Karpas-422 (cell line): ENCODE measurements around the gene ZNF543. TPM values are rescaled to one million over a fixed set of nuclear protein-coding genes. Genes with fewer than 3 reads are reported as not detected.
A peak's percentile ranks its signal among the peaks of the same experiment; 100 is the strongest.

Experiments used
- DNase-seq: peaks from one replicate; pipeline ENCODE4 v3.0.0-alpha.2; 2015
- H2AFZ ChIP-seq: fragments of 200-600 bp; sonication (generic); 2 replicates; pipeline ENCODE4 v1.6.1; 2014; ENCODE audit warnings: antibody characterized with exemption, low read length, mixed read lengths
- H3K27ac ChIP-seq: fragments of 200-600 bp; sonication (generic); 2 replicates; pipeline ENCODE4 v1.5.1; 2014; ENCODE audit warnings: mild to moderate bottlenecking, low read length, moderate library complexity
- H3K27me3 ChIP-seq: fragments of 200-600 bp; sonication (generic); 2 replicates; pipeline ENCODE4 v1.6.1; 2014; ENCODE audit warnings: low read length, mixed read lengths
- H3K36me3 ChIP-seq: fragments of 200-600 bp; sonication (generic); 2 replicates; pipeline ENCODE4 v1.6.1; 2014; ENCODE audit warnings: low read length, mixed read lengths; ENCODE audit not compliant: insufficient read depth
- H3K4me1 ChIP-seq: fragments of 200-600 bp; sonication (generic); 2 replicates; pipeline ENCODE4 v1.6.1; 2014; ENCODE audit warnings: mild to moderate bottlenecking, low read length, mixed read lengths
- H3K4me2 ChIP-seq: fragments of 200-600 bp; sonication (generic); 2 replicates; pipeline ENCODE4 v1.6.1; 2014; ENCODE audit warnings: low read length, low read depth, mild to moderate bottlenecking; ENCODE audit not compliant: poor library complexity, severe bottlenecking
- H3K4me3 ChIP-seq: fragments of 200-600 bp; sonication (generic); 2 replicates; pipeline ENCODE4 v1.5.1; 2014; ENCODE audit warnings: mild to moderate bottlenecking, antibody characterized with exemption, low read length, mixed read lengths
- H3K79me2 ChIP-seq: fragments of 200-600 bp; sonication (generic); 2 replicates; pipeline ENCODE4 v1.6.1; 2014; ENCODE audit warnings: mild to moderate bottlenecking, low read length, mixed read lengths
- H3K9ac ChIP-seq: fragments of 200-600 bp; sonication (generic); 2 replicates; pipeline ENCODE4 v1.6.0; 2014; ENCODE audit warnings: low read length
- H3K9me2 ChIP-seq: fragments of 200-600 bp; sonication (generic), shearing (Covaris generic); replicated peaks from 2 replicates; pipeline ENCODE4 v1.6.0; 2014; ENCODE audit warnings: mild to moderate bottlenecking, low read length, moderate library complexity; ENCODE audit not compliant: insufficient read depth
- H3K9me3 ChIP-seq: fragments of 300-700, 200-600 bp; sonication (generic); 2 replicates; pipeline ENCODE4 v1.6.1; 2014; ENCODE audit warnings: low read length, mixed read lengths
- H4K20me1 ChIP-seq: fragments of 200-600 bp; sonication (generic); 2 replicates; pipeline ENCODE4 v1.6.1; 2014; ENCODE audit warnings: mild to moderate bottlenecking, antibody characterized with exemption, low read length, low read depth; ENCODE audit not compliant: insufficient read depth
- total RNA-seq: library from RNA; depleted of rRNA; stranded (reverse); fragments of >200 nt; shearing (Covaris generic); gene quantifications from 2 replicates; pipeline ENCODE4 v1.2.3, GENCODE V29; 2014; ENCODE audit warnings: low replicate concordance

Gene ZNF543
- total RNA-seq, 1 experiment from 2014 or later = 21.6 TPM

- Histone ChIP-seq H3K4me2 (peak overlapping the region; percentile 99), H3K4me1 (peaks cover 23% of the 10 kb centered on the region), H3K79me2 (peaks cover 73% of the 10 kb centered on the region), H3K9ac (peak overlapping the region; percentile 94), H3K9me3 (no peaks in the 10 kb centered on the region), H3K9me2 (no peaks in the 10 kb centered on the region), H3K4me3 (peak overlapping the region; percentile 97), H4K20me1 (peaks cover 15% of the 10 kb centered on the region; the same call in 1 of the 2 replicates), H3K36me3 (peaks cover 33% of the 10 kb centered on the region), H2AFZ (no peak overlapping the region), H3K27ac (peak overlapping the region; percentile 90), H3K27me3 (no peaks in the 10 kb centered on the region)
- DNase-seq = peak; percentile 86
These were observed 39.3 kb upstream of the ZNF543 start for GRCh38 chr19:57280962-57281400.

GRCh38 chr19:57282011-57282643 lies 38.1 kb upstream of the ZNF543 start:
- Histone ChIP-seq H3K4me2 (peak overlapping the region; percentile 99), H3K4me1 (peaks cover 23% of the 10 kb centered on the region), H3K4me3 (peak overlapping the region; percentile 97), H2AFZ (no peak overlapping the region), H3K79me2 (peaks cover 84% of the 10 kb centered on the region), H3K9me2 (no peaks in the 10 kb centered on the region), H4K20me1 (peaks cover 15% of the 10 kb centered on the region; the same call in 1 of the 2 replicates), H3K9me3 (no peaks in the 10 kb centered on the region), H3K27me3 (no peaks in the 10 kb centered on the region), H3K9ac (peak overlapping the region; percentile 94; the same call in 1 of the 2 replicates), H3K36me3 (peaks cover 44% of the 10 kb centered on the region), H3K27ac (no peak overlapping the region)
- DNase-seq = no peak

GRCh38 chr19:57288373-57288772 lies 31.9 kb upstream of the ZNF543 start:
- H3K27me3 ChIP-seq = no peaks in the 10 kb centered on the region
- no peak overlapping the region for H2AFZ ChIP-seq
- no peaks in the 10 kb centered on the region for H3K4me1 ChIP-seq
- peaks cover 98% of the 10 kb centered on the region for H3K79me2 ChIP-seq
- H3K9ac ChIP-seq = no peak overlapping the region
- no peak overlapping the region for H3K4me2 ChIP-seq
- H3K4me3 ChIP-seq = no peak overlapping the region
- no peak overlapping the region for H3K27ac ChIP-seq
- H4K20me1 ChIP-seq = peaks cover 3% of the 10 kb centered on the region; the same call in 1 of the 2 replicates
- no peak for DNase-seq
- peaks cover 92% of the 10 kb centered on the region for H3K36me3 ChIP-seq
- peaks cover 22% of the 10 kb centered on the region for H3K9me3 ChIP-seq
- no peaks in the 10 kb centered on the region for H3K9me2 ChIP-seq

- DNase-seq = no peak
- peaks cover 29% of the 10 kb centered on the region for H3K9me3 ChIP-seq
- peaks cover 98% of the 10 kb centered on the region for H3K79me2 ChIP-seq
- no peaks in the 10 kb centered on the region for H3K27me3 ChIP-seq
- H3K4me3 ChIP-seq = no peak overlapping the region
- H3K4me2 ChIP-seq = no peak overlapping the region
- H2AFZ ChIP-seq = no peak overlapping the region
- no peaks in the 10 kb centered on the region for H3K9me2 ChIP-seq
- H3K4me1 ChIP-seq = no peaks in the 10 kb centered on the region
- H3K36me3 ChIP-seq = peaks cover 97% of the 10 kb centered on the region
- H4K20me1 ChIP-seq = peaks cover 3% of the 10 kb centered on the region; the same call in 1 of the 2 replicates
- H3K9ac ChIP-seq = no peak overlapping the region
- H3K27ac ChIP-seq = no peak overlapping the region
These were observed 29.3 kb upstream of the ZNF543 start for GRCh38 chr19:57290970-57291369.

- H3K9me3 ChIP-seq = peaks cover 29% of the 10 kb centered on the region
These were observed 27.7 kb upstream of the ZNF543 start for GRCh38 chr19:57292547-57292946.

GRCh38 chr19:57293719-57294118 lies 26.6 kb upstream of the ZNF543 start:
- Histone ChIP-seq H3K4me3 (no peak overlapping the region), H3K79me2 (peaks cover 97% of the 10 kb centered on the region), H4K20me1 (no peaks in the 10 kb centered on the region), H2AFZ (no peak overlapping the region), H3K9me2 (no peaks in the 10 kb centered on the region), H3K36me3 (peaks cover 91% of the 10 kb centered on the region), H3K9ac (no peak overlapping the region), H3K4me2 (no peak overlapping the region), H3K9me3 (peaks cover 26% of the 10 kb centered on the region), H3K27ac (no peak overlapping the region), H3K27me3 (no peaks in the 10 kb centered on the region), H3K4me1 (no peaks in the 10 kb centered on the region)
- DNase-seq = no peak

More at GRCh38 chr19:57292547-57292946, 27.7 kb upstream of the ZNF543 start:
- no peaks in the 10 kb centered on the region for H3K9me2 ChIP-seq
- H3K27ac ChIP-seq = no peak overlapping the region
- H3K79me2 ChIP-seq = peaks cover 97% of the 10 kb centered on the region
- no peaks in the 10 kb centered on the region for H3K27me3 ChIP-seq
- peaks cover 94% of the 10 kb centered on the region for H3K36me3 ChIP-seq
- no peak overlapping the region for H3K4me3 ChIP-seq
- H3K4me2 ChIP-seq = no peak overlapping the region
- DNase-seq = no peak
- H4K20me1 ChIP-seq = peaks cover 3% of the 10 kb centered on the region; the same call in 1 of the 2 replicates
- no peaks in the 10 kb centered on the region for H3K4me1 ChIP-seq
- H2AFZ ChIP-seq = no peak overlapping the region
- H3K9ac ChIP-seq = no peak overlapping the region

- H4K20me1 ChIP-seq = peaks cover 12% of the 10 kb centered on the region
- H3K4me1 ChIP-seq = peaks cover 10% of the 10 kb centered on the region
- no peak overlapping the region for H2AFZ ChIP-seq
- peaks cover 54% of the 10 kb centered on the region for H3K36me3 ChIP-seq
- DNase-seq = peak; percentile 75
- H3K4me3 ChIP-seq = no peak overlapping the region
- no peak overlapping the region for H3K9ac ChIP-seq
- H3K4me2 ChIP-seq = no peak overlapping the region
- no peak overlapping the region for H3K27ac ChIP-seq
- no peaks in the 10 kb centered on the region for H3K9me3 ChIP-seq
- no peaks in the 10 kb centered on the region for H3K27me3 ChIP-seq
- peaks cover 57% of the 10 kb centered on the region for H3K79me2 ChIP-seq
- H3K9me2 ChIP-seq = no peaks in the 10 kb centered on the region
These were observed 18.2 kb upstream of the ZNF543 start for GRCh38 chr19:57302020-57302465.

- Histone ChIP-seq H3K79me2 (peaks cover 50% of the 10 kb centered on the region), H4K20me1 (peaks cover 12% of the 10 kb centered on the region), H3K9ac (no peak overlapping the region), H2AFZ (no peak overlapping the region), H3K4me3 (no peak overlapping the region), H3K4me2 (no peak overlapping the region), H3K27me3 (no peaks in the 10 kb centered on the region), H3K9me2 (no peaks in the 10 kb centered on the region), H3K36me3 (peaks cover 47% of the 10 kb centered on the region), H3K4me1 (peaks cover 10% of the 10 kb centered on the region), H3K9me3 (no peaks in the 10 kb centered on the region), H3K27ac (no peak overlapping the region)
- DNase-seq = no peak
These were observed 17.4 kb upstream of the ZNF543 start for GRCh38 chr19:57302727-57303401.
